ENCODE data around the gene DPPA4.

Gene DPPA4

GRCh38 chr3:109346099-109346498, 8.8 kb upstream of the DPPA4 start:
- Histone ChIP-seq H3K9me3 (ENCODE audit: insufficient read depth, low read length) (no peaks in the 10 kb centered on the region), H3K36me3 (ENCODE audit: low read length) (no peaks in the 10 kb centered on the region), H3F3A (ENCODE audit: insufficient read depth) (no peaks in the 10 kb centered on the region), H3K4me3 (ENCODE audit: insufficient read depth, low read length, poor library complexity, severe bottlenecking) (no peak overlapping the region), H3K9ac (ENCODE audit: low read length) (no peak overlapping the region), H3K79me2 (ENCODE audit: insufficient read depth, low read length) (no peaks in the 10 kb centered on the region), H3K9me2 (replicated peaks; ENCODE audit: insufficient read depth, low read length) (no peaks in the 10 kb centered on the region), H4K20me1 (ENCODE audit: low read depth, low read length) (no peaks in the 10 kb centered on the region), H3K27me3 (ENCODE audit: low read length) (no peaks in the 10 kb centered on the region), H3K27ac (ENCODE audit: low read depth, low read length) (no peak overlapping the region), H2AFZ (ENCODE audit: low read depth, low read length, severe bottlenecking) (no peak overlapping the region), H3K4me2 (ENCODE audit: low read depth, low read length, poor library complexity, severe bottlenecking) (no peak overlapping the region)
- TF ChIP-seq EZH2phosphoT487 (conservative IDR thresholded peaks at IDR 0.05; ENCODE audit: low read length) (no peak), CTCF (IDR thresholded peaks at IDR 0.05; ENCODE audit: insufficient read depth, low read length, poor library complexity, severe bottlenecking) (no peak)

- H3K4me3 ChIP-seq (ENCODE audit: insufficient read depth, low read length, poor library complexity, severe bottlenecking), result no peak overlapping the region
- H3K9me2 ChIP-seq (replicated peaks; ENCODE audit: insufficient read depth, low read length), result no peaks in the 10 kb centered on the region
- H3K9ac ChIP-seq (ENCODE audit: low read length), result no peak overlapping the region
- H3F3A ChIP-seq (ENCODE audit: insufficient read depth), result no peaks in the 10 kb centered on the region
- no peak for TF ChIP-seq EZH2phosphoT487 (conservative IDR thresholded peaks at IDR 0.05; ENCODE audit: low read length)
- no peak for TF ChIP-seq CTCF (IDR thresholded peaks at IDR 0.05; ENCODE audit: insufficient read depth, low read length, poor library complexity, severe bottlenecking)
- H3K4me2 ChIP-seq (ENCODE audit: low read depth, low read length, poor library complexity, severe bottlenecking), result no peak overlapping the region
- no peaks in the 10 kb centered on the region for H3K79me2 ChIP-seq (ENCODE audit: insufficient read depth, low read length)
- H4K20me1 ChIP-seq (ENCODE audit: low read depth, low read length), result no peaks in the 10 kb centered on the region
- no peaks in the 10 kb centered on the region for H3K36me3 ChIP-seq (ENCODE audit: low read length)
- no peak overlapping the region for H2AFZ ChIP-seq (ENCODE audit: low read depth, low read length, severe bottlenecking)
- no peak overlapping the region for H3K27ac ChIP-seq (ENCODE audit: low read depth, low read length)
- H3K27me3 ChIP-seq (ENCODE audit: low read length), result no peaks in the 10 kb centered on the region
- H3K9me3 ChIP-seq (ENCODE audit: insufficient read depth, low read length), result no peaks in the 10 kb centered on the region
Measured at GRCh38 chr3:109339714-109340648, 2.6 kb upstream of the DPPA4 start.

- no peak overlapping the region for H3K9ac ChIP-seq (ENCODE audit: low read length)
- TF ChIP-seq EZH2phosphoT487 (conservative IDR thresholded peaks at IDR 0.05; ENCODE audit: low read length) (no peak), CTCF (IDR thresholded peaks at IDR 0.05; ENCODE audit: insufficient read depth, low read length, poor library complexity, severe bottlenecking) (no peak)
- H3K9me2 ChIP-seq (replicated peaks; ENCODE audit: insufficient read depth, low read length), result no peaks in the 10 kb centered on the region
- H2AFZ ChIP-seq (ENCODE audit: low read depth, low read length, severe bottlenecking), result no peak overlapping the region
- no peaks in the 10 kb centered on the region for H3K9me3 ChIP-seq (ENCODE audit: insufficient read depth, low read length)
- H3K27ac ChIP-seq (ENCODE audit: low read depth, low read length), result no peak overlapping the region
- no peaks in the 10 kb centered on the region for H3K79me2 ChIP-seq (ENCODE audit: insufficient read depth, low read length)
- no peaks in the 10 kb centered on the region for H3K36me3 ChIP-seq (ENCODE audit: low read length)
- H4K20me1 ChIP-seq (ENCODE audit: low read depth, low read length), result no peaks in the 10 kb centered on the region
- no peak overlapping the region for H3K4me2 ChIP-seq (ENCODE audit: low read depth, low read length, poor library complexity, severe bottlenecking)
- H3K27me3 ChIP-seq (ENCODE audit: low read length), result no peaks in the 10 kb centered on the region
- H3K4me3 ChIP-seq (ENCODE audit: insufficient read depth, low read length, poor library complexity, severe bottlenecking), result no peak overlapping the region
- no peaks in the 10 kb centered on the region for H3F3A ChIP-seq (ENCODE audit: insufficient read depth)
Measured at GRCh38 chr3:109339197-109339596, 1.9 kb upstream of the DPPA4 start.
